ENCODE measurements around the gene BPTF.
"Not testable (repeated sequence)": the region's sequence is repeated elsewhere in the genome, so short reads cannot be mapped to it uniquely, and the experiment has no call there.

Gene BPTF

DNA sequence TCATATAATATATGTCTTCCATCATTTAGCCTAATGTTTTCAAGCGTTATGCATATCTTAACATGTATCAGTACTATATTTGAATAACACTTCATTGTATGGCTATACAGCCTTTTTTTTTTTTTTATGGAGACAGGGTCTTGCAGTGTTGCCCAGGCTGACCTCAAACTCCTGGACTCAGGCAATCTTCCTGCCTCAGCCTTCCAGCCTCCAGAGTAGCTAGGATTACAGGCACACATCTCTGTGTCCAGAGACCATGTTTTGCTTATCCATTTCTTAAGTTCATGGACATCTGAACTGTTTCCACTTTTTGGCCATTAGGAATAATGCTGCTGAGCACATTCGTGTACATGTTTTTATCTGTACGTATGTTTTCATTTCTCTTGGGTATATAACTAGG lies 7.8 kb downstream of the BPTF start:
- no peak for DNase-seq (ENCODE audit: low read depth)

GRCh38 chr17:67833946-67834631 lies 8.8 kb downstream of the BPTF start:
- DNase-seq (ENCODE audit: low read depth) = no peak

DNA sequence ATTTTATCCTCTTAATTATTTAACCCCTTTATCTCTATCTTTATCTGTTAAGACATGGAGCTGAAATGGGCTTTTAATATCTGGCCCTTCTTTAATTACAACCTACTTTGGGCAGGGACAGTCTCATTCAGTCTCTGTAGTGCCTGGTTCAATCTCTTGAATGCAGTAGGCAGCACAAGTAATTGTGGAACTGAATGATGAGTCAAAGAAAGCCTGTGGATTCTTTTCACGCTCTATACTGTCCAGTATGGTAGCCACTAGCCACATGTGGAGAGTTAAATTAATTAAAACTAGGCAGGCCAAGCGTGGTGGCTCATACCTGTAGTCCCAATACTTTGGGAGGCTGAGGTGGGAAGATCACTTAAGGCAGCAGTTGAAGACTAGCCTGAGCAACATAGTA lies 9.3 kb downstream of the BPTF start:
- DNase-seq (ENCODE audit: low read depth) = no peak

- peak; percentile 65 for DNase-seq (ENCODE audit: low read depth)
Observed at GRCh38 chr17:67836205-67836987, 11.1 kb downstream of the BPTF start.

DNA sequence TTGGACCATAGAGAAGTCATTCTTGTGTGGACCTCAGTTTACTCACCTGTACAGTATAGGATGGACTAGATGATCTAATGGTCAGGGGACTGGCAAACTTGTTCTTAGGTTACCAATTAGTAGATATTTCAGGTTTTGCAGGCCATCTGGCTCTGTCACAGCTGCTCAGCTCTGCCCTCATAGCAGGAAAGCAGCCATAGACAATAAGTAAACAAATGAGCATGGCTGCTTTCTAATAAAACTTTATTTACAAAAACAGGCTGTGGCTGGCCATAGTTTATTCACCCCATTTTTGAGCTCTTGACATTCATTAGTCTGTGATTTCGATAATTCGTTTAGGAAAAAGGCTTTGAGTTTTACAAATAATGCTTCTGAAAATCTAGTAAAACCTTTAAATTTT lies 12.7 kb downstream of the BPTF start:
- DNase-seq (ENCODE audit: low read depth) = no peak

GRCh38 chr17:67838538-67838937 lies 13.2 kb downstream of the BPTF start:
- DNase-seq (ENCODE audit: low read depth) = no peak

DNA sequence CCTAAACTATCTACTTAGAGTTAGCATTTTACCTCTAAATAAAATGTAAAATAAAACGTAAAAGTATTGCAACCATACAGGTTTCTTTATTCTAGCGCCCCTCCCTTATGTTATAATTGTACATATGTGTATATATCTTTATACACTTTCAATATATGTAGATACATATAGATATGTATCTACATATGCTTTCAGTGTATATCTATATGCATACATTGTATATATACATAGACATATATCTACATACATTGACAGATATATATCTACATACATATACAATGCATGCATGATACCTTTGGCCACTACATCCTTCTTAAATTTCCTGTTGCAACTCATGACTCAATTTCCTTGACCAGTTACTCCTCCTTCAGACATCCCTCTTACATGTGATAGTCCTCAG lies 16.7 kb downstream of the BPTF start:
- DNase-seq (ENCODE audit: low read depth) = peak; percentile 46

DNA sequence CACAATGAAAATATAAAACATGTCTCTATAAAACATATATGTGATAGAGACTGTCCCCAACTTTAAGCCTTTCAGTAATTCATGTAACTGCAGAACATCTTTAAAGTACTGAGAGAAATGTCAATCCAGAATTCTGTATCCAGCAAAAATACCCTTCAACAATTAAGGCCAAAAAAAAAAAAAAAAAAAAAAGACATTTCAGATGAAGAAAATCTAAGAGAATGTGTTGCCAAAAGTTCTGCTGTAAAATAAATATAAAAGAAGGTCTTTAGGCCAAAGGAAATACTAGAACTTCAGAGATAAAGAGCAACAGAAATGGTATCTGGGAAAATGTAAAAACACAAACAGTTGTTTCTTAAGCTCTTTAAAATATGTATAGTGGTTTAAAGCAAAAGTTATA lies 17.3 kb downstream of the BPTF start:
- DNase-seq (ENCODE audit: low read depth) = no peak

DNA sequence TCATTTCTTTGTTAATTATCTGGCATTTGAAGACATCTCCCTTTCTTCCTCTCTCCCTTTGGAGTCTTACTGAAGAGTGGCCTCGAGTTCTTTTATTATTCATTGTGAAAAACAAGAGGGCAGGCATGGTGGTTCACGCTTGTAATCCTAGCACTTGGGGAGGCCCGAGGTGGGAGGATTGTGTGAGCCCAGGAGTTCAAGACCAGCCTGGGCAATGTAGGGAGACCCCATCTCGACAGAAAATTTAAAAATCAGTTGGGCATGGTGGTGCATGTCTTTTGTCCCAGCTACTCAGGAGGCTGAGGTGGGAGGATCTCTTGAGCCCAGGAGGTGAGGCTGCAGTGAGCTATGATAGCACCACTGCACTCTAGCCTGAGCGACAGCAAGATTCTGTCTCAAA lies 20.1 kb downstream of the BPTF start:
- DNase-seq (ENCODE audit: low read depth) = no peak

DNA sequence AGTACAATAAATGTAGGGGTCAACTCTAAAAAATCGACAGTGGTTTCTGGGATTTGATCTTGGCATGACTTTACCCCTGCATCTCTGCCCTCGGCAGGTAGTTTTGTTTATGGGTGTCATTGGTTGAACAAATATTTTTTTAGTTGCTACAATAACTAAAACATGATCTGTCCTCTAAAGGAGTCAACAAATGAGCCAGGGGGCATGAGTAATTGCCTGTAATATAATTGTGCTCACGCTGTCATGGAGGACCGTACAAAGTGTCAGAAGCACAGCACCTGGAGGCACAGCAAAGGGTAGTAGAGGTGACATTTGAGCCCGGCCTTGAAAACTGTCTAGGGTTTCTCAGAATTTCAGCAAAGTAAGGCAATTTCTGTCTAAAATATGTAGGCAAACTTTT lies 22.9 kb downstream of the BPTF start:
- DNase-seq (ENCODE audit: low read depth) = not testable (repeated sequence)

DNA sequence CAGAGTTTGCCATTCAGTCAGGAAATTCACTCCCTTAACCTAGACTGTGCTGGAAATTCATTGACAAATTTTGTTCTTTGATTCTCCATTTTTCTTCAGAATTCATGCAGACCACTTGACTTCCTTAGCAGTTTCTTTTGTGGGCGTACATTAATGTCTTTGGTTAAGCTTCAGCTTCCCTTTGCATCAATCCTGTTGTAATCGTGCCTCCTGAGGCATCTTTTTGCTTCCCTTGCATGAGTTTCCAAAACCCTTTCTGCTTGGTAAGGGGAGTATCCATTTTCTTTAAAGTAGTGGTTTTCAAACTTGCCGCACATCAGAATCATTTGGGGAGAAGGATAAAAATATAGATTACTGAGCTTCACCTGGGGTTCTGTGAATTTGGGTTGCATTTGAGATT lies 23.5 kb downstream of the BPTF start:
- DNase-seq (ENCODE audit: low read depth) = not testable (repeated sequence)

DNA sequence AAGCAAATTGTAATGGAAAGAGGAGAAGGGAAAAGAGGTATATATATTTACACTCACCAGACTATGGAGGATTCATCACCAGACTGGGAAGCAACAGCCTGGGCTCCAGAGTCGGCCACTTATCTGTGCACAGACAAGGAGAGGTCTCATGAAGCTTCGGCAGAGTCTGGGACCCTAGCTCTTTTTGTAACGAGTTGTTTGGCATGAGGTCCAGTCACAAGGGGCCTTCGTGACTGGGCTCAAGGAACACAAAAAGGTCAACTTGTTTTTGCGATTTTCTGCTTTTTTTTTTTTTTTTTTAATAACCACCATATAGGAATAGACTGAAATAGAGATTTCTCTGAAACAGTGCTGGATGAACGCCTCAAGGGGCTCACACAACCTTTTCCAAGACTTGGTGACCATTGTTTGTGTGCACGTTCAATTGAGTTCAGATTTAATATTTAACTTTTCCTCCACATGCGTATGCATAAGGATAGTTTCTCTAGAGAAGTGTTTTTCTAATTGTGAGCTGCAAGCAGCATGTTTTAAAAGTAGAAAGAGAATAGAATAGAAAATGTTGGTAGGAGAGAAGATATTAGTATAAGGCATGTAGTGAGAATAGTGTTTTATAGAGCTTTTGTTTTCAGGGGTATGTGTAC lies 25.8 kb downstream of the BPTF start:
- no peak for DNase-seq (ENCODE audit: low read depth)

DNA sequence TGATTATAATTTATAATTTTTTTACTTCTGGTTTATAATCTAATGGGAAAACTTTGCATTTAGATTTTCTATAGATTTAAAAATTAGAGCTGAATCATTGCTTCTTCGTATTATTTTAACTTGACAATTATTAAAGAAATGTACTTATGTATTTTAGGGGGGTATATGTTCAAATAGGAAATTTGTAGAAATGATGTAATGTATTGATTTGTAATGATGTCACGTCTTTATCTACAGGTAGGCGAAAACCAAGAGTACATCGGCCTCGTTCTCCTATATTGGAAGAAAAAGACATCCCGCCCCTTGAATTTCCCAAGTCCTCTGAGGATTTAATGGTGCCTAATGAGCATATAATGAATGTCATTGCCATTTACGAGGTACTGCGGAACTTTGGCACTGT lies 28.4 kb downstream of the BPTF start:
- no peak for DNase-seq (ENCODE audit: low read depth)

DNA sequence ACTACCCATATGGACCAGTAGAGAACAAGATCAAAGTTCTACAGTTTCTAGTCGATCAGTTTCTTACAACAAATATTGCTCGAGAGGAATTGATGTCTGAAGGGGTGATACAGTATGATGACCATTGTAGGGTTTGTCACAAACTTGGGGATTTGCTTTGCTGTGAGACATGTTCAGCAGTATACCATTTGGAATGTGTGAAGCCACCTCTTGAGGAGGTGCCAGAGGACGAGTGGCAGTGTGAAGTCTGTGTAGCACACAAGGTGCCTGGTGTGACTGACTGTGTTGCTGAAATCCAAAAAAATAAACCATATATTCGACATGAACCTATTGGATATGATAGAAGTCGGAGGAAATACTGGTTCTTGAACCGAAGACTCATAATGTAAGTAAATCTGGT lies 29.1 kb downstream of the BPTF start:
- no peak for DNase-seq (ENCODE audit: low read depth)

- DNase-seq (ENCODE audit: low read depth) = no peak
Observed at GRCh38 chr17:67855504-67856324, 30.4 kb downstream of the BPTF start.

DNA sequence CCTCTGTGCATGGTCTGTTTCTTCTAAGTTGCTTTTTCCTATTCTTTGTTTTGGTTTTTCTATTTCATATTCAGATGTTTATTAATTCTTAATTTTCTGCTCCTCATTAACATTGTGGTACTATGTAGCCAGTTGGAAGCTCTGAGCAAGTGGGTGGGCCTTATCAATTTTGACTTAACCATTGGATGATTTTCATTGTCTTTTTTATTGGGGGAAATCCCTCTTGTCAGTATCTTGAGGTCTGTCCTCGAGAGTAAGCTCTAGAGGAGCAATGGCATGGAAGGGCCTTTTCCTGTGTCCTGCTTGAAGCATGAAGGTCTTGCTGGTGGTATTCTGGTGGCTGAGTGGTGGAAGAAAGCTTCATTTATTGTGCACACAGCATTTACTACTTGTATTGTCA lies 31.1 kb downstream of the BPTF start:
- DNase-seq (ENCODE audit: low read depth) = not testable (repeated sequence)

- DNase-seq (ENCODE audit: low read depth) = peak; percentile 44
Observed at GRCh38 chr17:67862614-67863217, 37.4 kb downstream of the BPTF start.

- no peak for DNase-seq (ENCODE audit: low read depth)
Observed at GRCh38 chr17:67863624-67864247, 38.4 kb downstream of the BPTF start.

DNA sequence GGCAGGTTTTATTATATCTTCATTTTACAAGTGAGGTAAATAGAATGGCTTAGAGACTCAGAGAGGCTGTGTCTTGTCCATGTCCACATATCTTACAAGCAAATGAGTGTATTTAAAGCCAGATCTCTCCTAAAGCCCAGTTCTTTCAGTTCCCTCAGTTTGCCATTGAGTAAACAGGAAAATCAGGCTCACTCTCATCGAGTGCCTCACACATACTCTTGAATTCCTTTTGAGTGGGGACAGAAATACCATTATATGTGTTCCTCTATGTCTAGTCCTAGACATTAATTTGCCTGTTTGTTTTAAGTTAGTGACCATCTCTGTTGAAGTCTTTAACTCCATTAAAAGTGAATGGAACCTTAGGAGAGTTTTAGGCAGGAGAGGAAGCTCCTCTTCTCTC lies 40.1 kb downstream of the BPTF start:
- no peak for DNase-seq (ENCODE audit: low read depth)

- no peak for DNase-seq (ENCODE audit: low read depth)
Observed at GRCh38 chr17:67867591-67867990, 42.3 kb downstream of the BPTF start.

DNA sequence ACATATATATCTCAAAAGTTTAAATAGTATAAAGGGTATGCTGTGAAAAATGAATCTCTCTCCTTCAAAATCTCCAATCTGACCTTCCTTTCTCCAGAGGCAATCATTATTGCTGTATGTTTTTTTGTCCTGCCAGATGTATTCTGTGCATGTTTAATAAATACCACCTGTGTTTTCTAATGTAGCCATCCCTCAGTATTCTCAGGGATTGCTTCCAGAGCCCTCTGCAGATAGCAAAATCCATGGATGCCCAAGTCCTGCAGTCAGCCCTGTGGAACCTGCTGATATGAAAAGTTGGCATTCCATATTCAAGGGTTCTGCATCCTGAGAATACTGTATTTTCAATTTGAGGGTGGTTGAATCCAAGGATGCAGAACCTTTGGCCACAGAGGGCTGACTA lies 42.9 kb downstream of the BPTF start:
- DNase-seq (ENCODE audit: low read depth) = no peak

GRCh38 chr17:67879662-67880061 lies 54.4 kb downstream of the BPTF start:
- no peak for DNase-seq (ENCODE audit: low read depth)
